HepG2 (cell line): ENCODE results near the gene NT5C. TPM values are rescaled to one million over a fixed set of nuclear protein-coding genes. Genes with fewer than 3 reads are reported as not detected.

ENCODE experiments used
- AGO2 ChIP-seq: fragments of 200-400 bp; formaldehyde crosslinking; optimal IDR thresholded peaks from 2 replicates; pipeline ENCODE3; 2017; ENCODE audit warnings: mild to moderate bottlenecking, low read depth, low read length, moderate library complexity
- ARID3A ChIP-seq: IDR thresholded peaks from 2 replicates; pipeline ENCODE4 v1.6.1; 2012; ENCODE audit warnings: low read depth, low read length, improper control_type of control experiment
- BHLHE40 ChIP-seq: IDR thresholded peaks from 2 replicates; pipeline ENCODE4 v1.6.1; 2011; ENCODE audit warnings: low read length, improper control_type of control experiment
- DR1 ChIP-seq: sonication (generic); formaldehyde crosslinking; IDR thresholded peaks from 2 replicates; pipeline ENCODE4 v1.8.0; 2021; ENCODE audit warnings: mild to moderate bottlenecking, missing genetic modification reagents, inconsistent platforms
- ELF3 ChIP-seq: IDR thresholded peaks from 2 replicates; pipeline ENCODE4 v1.6.1; 2016; ENCODE audit warnings: missing genetic modification reagents, missing compliant biosample characterization
- ELF4 ChIP-seq: sonication (generic); formaldehyde crosslinking; IDR thresholded peaks from 2 replicates; pipeline ENCODE4 v1.5.0; 2020; ENCODE audit warnings: missing genetic modification reagents, mild to moderate bottlenecking, moderate library complexity, borderline replicate concordance
- FOSL2 ChIP-seq: sonication (generic); formaldehyde crosslinking; IDR thresholded peaks from 2 replicates; pipeline ENCODE4 v1.4.0; 2020; ENCODE audit warnings: missing genetic modification reagents
- FOXA1 ChIP-seq, 2 experiments: fragments of 450-650 bp in 1 of 2; sonication (generic) in 1 of 2; formaldehyde crosslinking in 1 of 2; IDR thresholded peaks; 2 replicates each; pipeline versions ENCODE4 v1.4.0 to v1.6.1; 2016 to 2020; ENCODE audit warnings: missing genetic modification reagents in 1 of 2
- MBNL3 ChIP-seq: fragments of 250-450 bp; sonication (Bioruptor Pico); conservative IDR thresholded peaks from 2 replicates; pipeline ENCODE4 v1.8.0; 2022; ENCODE audit warnings: mild to moderate bottlenecking, inconsistent platforms
- MED1 ChIP-seq: sonication (generic); formaldehyde crosslinking; IDR thresholded peaks from 2 replicates; pipeline ENCODE4 v1.4.0; 2020; ENCODE audit warnings: missing genetic modification reagents
- MLLT10 ChIP-seq: sonication (generic); formaldehyde crosslinking; IDR thresholded peaks from 2 replicates; pipeline ENCODE4 v1.4.0; 2020; ENCODE audit warnings: missing genetic modification reagents
- NFE2L1 ChIP-seq: sonication (generic); formaldehyde crosslinking; IDR thresholded peaks from 2 replicates; pipeline ENCODE4 v1.4.0; 2020; ENCODE audit warnings: missing genetic modification reagents, mild to moderate bottlenecking, borderline replicate concordance
- PAXIP1 ChIP-seq: sonication (generic); formaldehyde crosslinking; conservative IDR thresholded peaks from 2 replicates; pipeline ENCODE4 v1.4.0; 2020; ENCODE audit warnings: mild to moderate bottlenecking, missing genetic modification reagents, moderate library complexity
- RAD21 ChIP-seq: fragments of 450-650 bp; formaldehyde crosslinking; IDR thresholded peaks from 2 replicates; pipeline ENCODE4 v1.5.0; 2020; ENCODE audit warnings: mild to moderate bottlenecking
- RFX1 ChIP-seq: fragments of 450-650 bp; IDR thresholded peaks from 2 replicates; pipeline ENCODE4 v1.6.1; 2017
- RORA ChIP-seq: sonication (generic); formaldehyde crosslinking; IDR thresholded peaks from 2 replicates; pipeline ENCODE4 v1.5.0; 2020; ENCODE audit warnings: mild to moderate bottlenecking, missing genetic modification reagents, moderate library complexity
- ZBTB44 ChIP-seq: sonication (generic); formaldehyde crosslinking; IDR thresholded peaks from 2 replicates; pipeline ENCODE4 v1.4.0; 2020; ENCODE audit warnings: missing genetic modification reagents
- ZBTB8A ChIP-seq: sonication (generic); formaldehyde crosslinking; IDR thresholded peaks from 2 replicates; pipeline ENCODE4 v1.4.0; 2020; ENCODE audit warnings: mild to moderate bottlenecking, low read depth, missing genetic modification reagents, borderline replicate concordance
- ZNF224 ChIP-seq: sonication (generic); formaldehyde crosslinking; IDR thresholded peaks from 2 replicates; pipeline ENCODE4 v1.5.0; 2020; ENCODE audit warnings: mild to moderate bottlenecking, missing genetic modification reagents
- ZNF383 ChIP-seq: sonication (generic); formaldehyde crosslinking; IDR thresholded peaks from 2 replicates; pipeline ENCODE4 v1.4.0; 2020; ENCODE audit warnings: missing genetic modification reagents, mild to moderate bottlenecking, borderline replicate concordance
- ZNF580 ChIP-seq: IDR thresholded peaks from 2 replicates; pipeline ENCODE4 v1.6.1; 2016; ENCODE audit warnings: low read depth, borderline replicate concordance
- polyA plus RNA-seq, 8 experiments: library from polyadenylated mRNA; depleted of rRNA in 3 of 8; stranded (reverse) in 7 of 8; unstranded in 1 of 8; fragments of >200 nt; fragmentation: Illumina TruSeq in 4 of 8; extraction: Trizol in 4 of 8; gene quantifications; 2 replicates each; pipeline versions ENCODE4 v1.2.1 to v1.2.3, GENCODE V29; 2011 to 2016; ENCODE audit warnings: low read depth in 4 of 8, missing spikeins in 1 of 8, mixed read lengths in 1 of 8; ENCODE audit not compliant: insufficient read depth in 1 of 8
- total RNA-seq, 5 experiments: library from RNA; depleted of rRNA; stranded (reverse); fragments of >200 nt; fragmentation: Illumina TruSeq; extraction: Trizol; gene quantifications; 2 replicates each; pipeline ENCODE4 v1.2.3, GENCODE V29; 2016; ENCODE audit warnings: low read depth in 1 of 5

NT5C gene
- total and polyA plus RNA-seq, 2 of the 13 experiments (the other 11 are each of a cell fraction or from before 2014, with no cell fraction given): 42.8 to 48.6 TPM

GRCh38 chr17:75105126-75106080 is 26.1 kb downstream of the NT5C start (continued):
- TF ChIP-seq ARID3A (no peak), RFX1 (no peak), ZNF383 (CRISPR knock-in tag) (no peak), RORA (CRISPR knock-in tag) (no peak), FOSL2 (0 out of 2 replicates have a peak, but pooled peaks have one; percentile 15), AGO2 (no peak), ELF3 (CRISPR knock-in tag) (no peak), MLLT10 (CRISPR knock-in tag) (no peak), MBNL3 (CRISPR knock-in tag) (no peak), MED1 (CRISPR knock-in tag) (no peak), DR1 (CRISPR knock-in tag) (no peak), ZBTB44 (CRISPR knock-in tag) (no peak), ZBTB8A (CRISPR knock-in tag) (no peak), PAXIP1 (CRISPR knock-in tag) (no peak), RAD21 (peak; percentile 76), NFE2L1 (no peak), FOXA1 (IDR thresholded peaks at IDR 0.05) (no peak), FOXA1 (CRISPR knock-in tag; IDR thresholded peaks at IDR 0.05) (peak; percentile 27; the same call in 1 of the 2 replicates), BHLHE40 (no peak), ZNF224 (no peak), ZNF580 (0 out of 2 replicates have a peak, but pooled peaks have one; percentile 38), ELF4 (CRISPR knock-in tag) (no peak)
